22Rv1 (cell line): Measurements from ENCODE around the gene C5orf47.

ENCODE experiments used
- ZFX ChIP-seq: fragments of 450-650 bp; IDR thresholded peaks from 2 replicates; pipeline ENCODE4 v1.6.1; 2017; ENCODE audit warnings: antibody characterized with exemption, borderline replicate concordance
- TF ChIP-seq, protein P1 (sequence below): fragments of 450-650 bp; IDR thresholded peaks from 2 replicates; pipeline ENCODE4 v1.5.1; 2017; ENCODE audit warnings: mild to moderate bottlenecking

- TF ChIP-seq, protein P1, sequence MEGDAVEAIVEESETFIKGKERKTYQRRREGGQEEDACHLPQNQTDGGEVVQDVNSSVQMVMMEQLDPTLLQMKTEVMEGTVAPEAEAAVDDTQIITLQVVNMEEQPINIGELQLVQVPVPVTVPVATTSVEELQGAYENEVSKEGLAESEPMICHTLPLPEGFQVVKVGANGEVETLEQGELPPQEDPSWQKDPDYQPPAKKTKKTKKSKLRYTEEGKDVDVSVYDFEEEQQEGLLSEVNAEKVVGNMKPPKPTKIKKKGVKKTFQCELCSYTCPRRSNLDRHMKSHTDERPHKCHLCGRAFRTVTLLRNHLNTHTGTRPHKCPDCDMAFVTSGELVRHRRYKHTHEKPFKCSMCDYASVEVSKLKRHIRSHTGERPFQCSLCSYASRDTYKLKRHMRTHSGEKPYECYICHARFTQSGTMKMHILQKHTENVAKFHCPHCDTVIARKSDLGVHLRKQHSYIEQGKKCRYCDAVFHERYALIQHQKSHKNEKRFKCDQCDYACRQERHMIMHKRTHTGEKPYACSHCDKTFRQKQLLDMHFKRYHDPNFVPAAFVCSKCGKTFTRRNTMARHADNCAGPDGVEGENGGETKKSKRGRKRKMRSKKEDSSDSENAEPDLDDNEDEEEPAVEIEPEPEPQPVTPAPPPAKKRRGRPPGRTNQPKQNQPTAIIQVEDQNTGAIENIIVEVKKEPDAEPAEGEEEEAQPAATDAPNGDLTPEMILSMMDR: no peak
- no peak for TF ChIP-seq ZFX
Measured at GRCh38 chr5:173941758-173942401, 47.1 kb upstream of the C5orf47 start.
